ENCODE data around the gene FOXJ3. TPM values are rescaled to one million over a fixed set of nuclear protein-coding genes. Genes with fewer than 3 reads are reported as not detected.

Gene FOXJ3
- total RNA-seq, 1 donor from 2014 or later = 13.2 TPM

- H3K36me3 ChIP-seq (ENCODE audit: control insufficient read depth, insufficient read depth, low read length) = no peaks in the 10 kb centered on the region
- peaks cover 3% of the 10 kb centered on the region for H3K27me3 ChIP-seq (ENCODE audit: control insufficient read depth, insufficient read depth, low read length)
- no peak for DNase-seq (ENCODE audit: low read depth)
- no peak overlapping the region for H3K4me3 ChIP-seq (ENCODE audit: low read depth, low read length)
- TF ChIP-seq CTCF (IDR thresholded peaks at IDR 0.05; ENCODE audit: insufficient read depth, low read length, severe bottlenecking) = no peak
- FAIRE-seq = no peak
These were observed 179.7 kb downstream of the FOXJ3 start for GRCh38 chr1:42155362-42155761.

GRCh38 chr1:42154685-42155084, 180.3 kb downstream of the FOXJ3 start:
- H3K36me3 ChIP-seq (ENCODE audit: control insufficient read depth, insufficient read depth, low read length) = no peaks in the 10 kb centered on the region
- no peak for TF ChIP-seq CTCF (IDR thresholded peaks at IDR 0.05; ENCODE audit: insufficient read depth, low read length, severe bottlenecking)
- no peak for FAIRE-seq
- no peak for DNase-seq (ENCODE audit: low read depth)
- H3K27me3 ChIP-seq (ENCODE audit: control insufficient read depth, insufficient read depth, low read length) = peaks cover 3% of the 10 kb centered on the region
- H3K4me3 ChIP-seq (ENCODE audit: low read depth, low read length) = no peak overlapping the region

- Histone ChIP-seq H3K4me3 (ENCODE audit: low read depth, low read length) (no peak overlapping the region), H3K27me3 (ENCODE audit: control insufficient read depth, insufficient read depth, low read length) (peaks cover 3% of the 10 kb centered on the region), H3K36me3 (ENCODE audit: control insufficient read depth, insufficient read depth, low read length) (no peaks in the 10 kb centered on the region)
- DNase-seq (ENCODE audit: low read depth) (no peak), FAIRE-seq (peak; percentile 43)
- TF ChIP-seq CTCF (IDR thresholded peaks at IDR 0.05; ENCODE audit: insufficient read depth, low read length, severe bottlenecking) = no peak
These were observed 181.4 kb downstream of the FOXJ3 start for GRCh38 chr1:42153624-42154023.

GRCh38 chr1:42152907-42153600, 182.0 kb downstream of the FOXJ3 start, which contains the start of gene GUCA2B:
Gene GUCA2B (plus strand): TSS chr1:42153410. CDS start chr1:42153451, 41 bp downstream.
- Histone ChIP-seq H3K27me3 (ENCODE audit: control insufficient read depth, insufficient read depth, low read length) (peaks cover 3% of the 10 kb centered on the region), H3K36me3 (ENCODE audit: control insufficient read depth, insufficient read depth, low read length) (no peaks in the 10 kb centered on the region), H3K4me3 (ENCODE audit: low read depth, low read length) (no peak within 1 kb of the TSS)
- DNase-seq (ENCODE audit: low read depth) = no peak
- TF ChIP-seq CTCF (IDR thresholded peaks at IDR 0.05; ENCODE audit: insufficient read depth, low read length, severe bottlenecking) = no peak
- FAIRE-seq = no peak

GRCh38 chr1:42152119-42152518, 182.9 kb downstream of the FOXJ3 start:
- no peak for TF ChIP-seq CTCF (IDR thresholded peaks at IDR 0.05; ENCODE audit: insufficient read depth, low read length, severe bottlenecking)
- no peak overlapping the region for H3K4me3 ChIP-seq (ENCODE audit: low read depth, low read length)
- FAIRE-seq (peak; percentile 95), DNase-seq (ENCODE audit: low read depth) (peak; percentile 65)
- H3K27me3 ChIP-seq (ENCODE audit: control insufficient read depth, insufficient read depth, low read length) = peaks cover 3% of the 10 kb centered on the region
- no peaks in the 10 kb centered on the region for H3K36me3 ChIP-seq (ENCODE audit: control insufficient read depth, insufficient read depth, low read length)

GRCh38 chr1:42150651-42151050, 184.4 kb downstream of the FOXJ3 start:
- no peak overlapping the region for H3K4me3 ChIP-seq (ENCODE audit: low read depth, low read length)
- no peak for TF ChIP-seq CTCF (IDR thresholded peaks at IDR 0.05; ENCODE audit: insufficient read depth, low read length, severe bottlenecking)
- no peak for FAIRE-seq

More at GRCh38 chr1:42150651-42151050, 184.4 kb downstream of the FOXJ3 start:
- Histone ChIP-seq H3K36me3 (ENCODE audit: control insufficient read depth, insufficient read depth, low read length) (no peaks in the 10 kb centered on the region), H3K27me3 (ENCODE audit: control insufficient read depth, insufficient read depth, low read length) (peaks cover 3% of the 10 kb centered on the region)
- DNase-seq (ENCODE audit: low read depth) = no peak

All from bronchial epithelial cell (primary cell).